Fibroblast of mammary gland (primary cell): Measurements from ENCODE around the gene ACTL10.

Experiments
- DNase-seq: peaks from one replicate; pipeline ENCODE4 v3.0.0-alpha.2; 2010; ENCODE audit warnings: low read depth
- H3K4me3 ChIP-seq: 2 replicates; pipeline ENCODE4 v1.5.1; 2011; ENCODE audit warnings: low read depth, mild to moderate bottlenecking, low read length, moderate library complexity; ENCODE audit not compliant: control insufficient read depth
- CTCF ChIP-seq: conservative IDR thresholded peaks from 2 replicates; pipeline ENCODE4 v1.5.1; 2011; ENCODE audit warnings: low read depth, low read length, inconsistent platforms; ENCODE audit not compliant: control insufficient read depth, insufficient read depth

ACTL10 gene

GRCh38 chr20:33649201-33649681 lies 17.5 kb upstream of the ACTL10 start:
- no peak overlapping the region for H3K4me3 ChIP-seq
- TF ChIP-seq CTCF = no peak
- DNase-seq = peak; percentile 33

GRCh38 chr20:33650111-33650752 lies 16.5 kb upstream of the ACTL10 start:
- no peak for DNase-seq
- no peak overlapping the region for H3K4me3 ChIP-seq
- TF ChIP-seq CTCF = no peak

- no peak for TF ChIP-seq CTCF
These were observed 15.8 kb upstream of the ACTL10 start for GRCh38 chr20:33650753-33651561.

GRCh38 chr20:33651562-33652048 lies 15.1 kb upstream of the ACTL10 start:
- no peak overlapping the region for H3K4me3 ChIP-seq
- no peak for DNase-seq
- TF ChIP-seq CTCF = no peak

More at GRCh38 chr20:33650753-33651561, 15.8 kb upstream of the ACTL10 start:
- DNase-seq = no peak
- H3K4me3 ChIP-seq = no peak overlapping the region

- peak; percentile 72 for DNase-seq
- peak overlapping the region; percentile 9 for H3K4me3 ChIP-seq
- peak; percentile 96 for TF ChIP-seq CTCF
These were observed 13.4 kb upstream of the ACTL10 start for GRCh38 chr20:33653218-33653899.

- TF ChIP-seq CTCF = no peak
- DNase-seq = no peak
- H3K4me3 ChIP-seq = no peak overlapping the region
These were observed 12.7 kb upstream of the ACTL10 start for GRCh38 chr20:33653900-33654596.
